B cell (primary cell): Measurements from ENCODE around the gene TMEM156. TPM values are rescaled to one million over a fixed set of nuclear protein-coding genes. Genes with fewer than 3 reads are reported as not detected.

Source experiments
- ATAC-seq: fragments of 200-7000 bp; cut with Tn5 transposase; one replicate; pipeline ENCODE4 v1.10.0; 2021; ENCODE audit warnings: low read depth, mild to moderate bottlenecking, moderate number of reproducible peaks, moderate library complexity
- CTCF ChIA-PET: fragments of 350-600 bp; sonication (Branson Sonifier 250); formaldehyde crosslinking; loops from one replicate; lab custom pipeline; 2021; ENCODE audit warnings: antibody characterized with exemption, inconsistent platforms; lab: Charles Lee
- POLR2A ChIA-PET: fragments of 350-600 bp; sonication (Branson Sonifier 250); formaldehyde crosslinking; loops from one replicate; lab custom pipeline; 2021; ENCODE audit warnings: antibody characterized with exemption; lab: Charles Lee
- DNase-seq: peaks from one replicate; pipeline ENCODE4 v3.0.0; 2013
- H2AFZ ChIP-seq: 2 replicates; pipeline ENCODE4 v1.6.1; 2012; ENCODE audit warnings: mild to moderate bottlenecking, low read depth, low read length; ENCODE audit not compliant: insufficient read depth, poor library complexity, severe bottlenecking
- H3K27ac ChIP-seq, 2 donors: 1 replicate in 1 of 2; 2 replicates in 1 of 2; pipeline ENCODE4 v1.5.1; 2012 to 2013; ENCODE audit warnings: low read length in 2 of 2, mild to moderate bottlenecking in 2 of 2, moderate library complexity in 1 of 2
- H3K27me3 ChIP-seq, 4 experiments: fragments of 200-600 bp in 1 of 4; sonication (generic) in 1 of 4; replicated peaks in 1 of 4; 1 replicate in 2 of 4; 2 replicates in 2 of 4; pipeline versions ENCODE4 v1.6.1 to v1.7.0; 2013 to 2016; ENCODE audit warnings: low read length in 3 of 4, mild to moderate bottlenecking in 2 of 4, mixed read lengths in 1 of 4, moderate library complexity in 1 of 4; ENCODE audit not compliant: insufficient read depth in 4 of 4, control insufficient read depth in 3 of 4; ENCODE audit errors: control extremely low read depth in 1 of 4
- H3K36me3 ChIP-seq, 2 experiments: replicated peaks in 1 of 2; 1 replicate in 1 of 2; 2 replicates in 1 of 2; pipeline versions ENCODE4 v1.6.1 to v1.7.1; 2013; ENCODE audit warnings: low read length in 1 of 2; ENCODE audit not compliant: insufficient read depth in 2 of 2, control insufficient read depth in 1 of 2; ENCODE audit errors: control extremely low read depth in 1 of 2, extremely low read depth in 1 of 2
- H3K4me1 ChIP-seq, 2 donors: fragments of 200-600 bp in 1 of 2; sonication (generic) in 1 of 2; 1 replicate in 1 of 2; 2 replicates in 1 of 2; pipeline versions ENCODE4 v1.5.1 to v1.6.1; 2013 to 2017; ENCODE audit warnings: low read length in 2 of 2; ENCODE audit not compliant: control insufficient read depth in 2 of 2, insufficient read depth in 2 of 2
- H3K4me2 ChIP-seq: replicated peaks from 2 replicates; pipeline ENCODE3; 2012; ENCODE audit warnings: mild to moderate bottlenecking, low read depth, low read length; ENCODE audit not compliant: poor library complexity, severe bottlenecking
- H3K4me3 ChIP-seq, 5 experiments: fragments of 200-600 bp in 1 of 5; sonication (generic) in 1 of 5; 1 replicate in 3 of 5; 2 replicates in 2 of 5; pipeline versions ENCODE4 v1.5.1 to v1.7.0; 2011 to 2016; ENCODE audit warnings: low read length in 4 of 5, mild to moderate bottlenecking in 4 of 5, low read depth in 2 of 5, control low read depth in 1 of 5, moderate library complexity in 1 of 5; ENCODE audit not compliant: insufficient read depth in 1 of 5; ENCODE audit errors: control extremely low read depth in 1 of 5, extremely low read depth in 1 of 5
- H3K79me2 ChIP-seq: fragments of 200-600 bp; sonication (generic); one replicate; pipeline ENCODE4 v1.6.0; 2016; ENCODE audit warnings: low read length; ENCODE audit not compliant: control insufficient read depth, insufficient read depth
- H3K9ac ChIP-seq: fragments of 200-600 bp; sonication (generic); 2 replicates; pipeline ENCODE4 v1.6.1; 2017; ENCODE audit warnings: mild to moderate bottlenecking, low read length, moderate library complexity
- H3K9me3 ChIP-seq, 3 donors: one replicate each; pipeline versions ENCODE4 v1.6.1 to v1.7.1; 2013; ENCODE audit warnings: low read length in 2 of 3; ENCODE audit not compliant: control insufficient read depth in 2 of 3, insufficient read depth in 1 of 3; ENCODE audit errors: control extremely low read depth in 1 of 3
- H4K20me1 ChIP-seq: 2 replicates; pipeline ENCODE4 v1.6.0; 2012; ENCODE audit warnings: mild to moderate bottlenecking, low read length; ENCODE audit not compliant: insufficient read depth, control insufficient read depth, poor library complexity, severe bottlenecking
- H3K27ac Mint-ChIP-seq: one replicate; pipeline ENCODE4 v1.8.0; 2021; ENCODE audit warnings: mixed read lengths
- H3K27me3 Mint-ChIP-seq: one replicate; pipeline ENCODE4 v1.8.0; 2021; ENCODE audit warnings: mixed read lengths
- H3K4me1 Mint-ChIP-seq: one replicate; pipeline ENCODE4 v1.8.0; 2021; ENCODE audit warnings: mixed read lengths
- H3K4me3 Mint-ChIP-seq: one replicate; pipeline ENCODE4 v1.8.0; 2021; ENCODE audit warnings: mixed read lengths
- H3K9me3 Mint-ChIP-seq: one replicate; pipeline ENCODE4 v1.8.0; 2022; ENCODE audit warnings: mixed read lengths; ENCODE audit not compliant: insufficient read depth
- EZH2 ChIP-seq: IDR thresholded peaks from 2 replicates; pipeline ENCODE4 v1.6.1; 2012; ENCODE audit warnings: borderline replicate concordance, low read depth, mild to moderate bottlenecking, moderate library complexity, low read length; ENCODE audit not compliant: insufficient read depth, poor library complexity, severe bottlenecking
- WGBS: methylation state at CpG from one replicate; pipeline ENCODE4 v1.1.5; 2013; ENCODE audit warnings: missing lambda C conversion rate; ENCODE audit not compliant: insufficient coverage; 5-methylcytosine and 5-hydroxymethylcytosine counted together
- intact Hi-C: fragments of 100-400 bp; cut with micrococcal nuclease; formaldehyde crosslinking; loops from one replicate; pipeline ENCODE4 v1.10.0; 2022
- polyA plus RNA-seq: library from polyadenylated mRNA; depleted of rRNA; stranded (reverse); fragments of >200 nt; gene quantifications from 2 replicates; pipeline ENCODE4 v1.2.3, GENCODE V29; 2012
- total RNA-seq, 2 donors: library from RNA; stranded (reverse); fragments of 120-200 nt in 1 of 2; gene quantifications; 1 replicate in 1 of 2; 2 replicates in 1 of 2; pipeline versions ENCODE4 v1.2.3 to v1.2.4, GENCODE V29; 2013 to 2022
- TF ChIP-seq, protein P1 (sequence below): fragments of 200-600 bp; IDR thresholded peaks from one replicate; pipeline ENCODE4 v1.8.0; 2022; ENCODE audit warnings: antibody characterized with exemption, mild to moderate bottlenecking

The TMEM156 gene
- total and polyA plus RNA-seq, 2 donors (not counting 1 experiment from before 2014, with no cell fraction given) = 58.4 to 59.9 TPM

DNA sequence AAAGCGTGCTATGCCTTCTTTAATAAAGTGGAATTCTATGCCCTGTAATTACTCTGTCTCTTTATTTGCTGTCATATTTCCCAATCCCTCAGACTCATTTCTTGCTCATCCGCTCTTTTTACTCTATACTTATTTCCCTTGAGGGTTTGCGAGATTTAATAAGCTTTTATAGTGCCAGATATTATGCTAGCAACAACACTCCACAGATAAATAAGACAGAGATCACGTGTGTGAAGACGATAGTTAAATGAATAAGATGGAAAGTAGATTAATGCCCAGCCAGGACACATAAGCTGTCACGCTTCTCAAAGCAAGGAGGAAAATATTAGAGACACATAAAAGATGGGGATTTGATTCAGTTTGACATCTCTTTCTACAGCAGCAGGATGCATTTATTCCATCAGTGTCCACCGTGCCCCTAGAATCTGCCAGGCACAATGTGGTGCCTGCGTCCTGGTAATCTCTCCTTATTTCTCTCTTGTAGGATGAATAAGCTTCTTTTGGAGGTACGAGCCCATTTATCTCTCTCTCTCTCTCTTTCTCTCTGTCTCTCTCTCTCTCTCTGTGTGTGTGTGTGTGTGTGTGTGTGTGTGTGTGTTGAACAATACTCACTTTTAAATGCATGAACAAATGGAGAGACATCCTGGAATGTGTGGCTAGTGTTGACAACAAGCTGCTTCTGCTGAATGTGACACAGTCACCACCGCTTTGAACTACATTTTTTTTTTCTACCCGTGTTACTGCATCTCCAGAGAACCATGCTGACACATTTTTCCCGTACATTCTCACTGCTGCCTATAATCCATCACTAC lies 48.2 kb downstream of the TMEM156 start:
- Histone ChIP-seq H3K4me1 (peaks cover 35 to 37% of the 10 kb centered on the region in 2 donors), H3K4me3 (no peak overlapping the region), H4K20me1 (no peaks in the 10 kb centered on the region), H3K9ac (no peak overlapping the region), H2AFZ (no peak overlapping the region), H3K4me2 (peak overlapping the region; percentile 60), H3K79me2 (peaks cover 13% of the 10 kb centered on the region), H3K27me3 (no peaks in the 10 kb centered on the region), H3K9me3 (no peaks in the 10 kb centered on the region), H3K36me3 (peaks cover 15 to 61% of the 10 kb centered on the region in 2 experiments), H3K27ac (peak overlapping the region in 1 of 2 donors; percentile 86)
- intact Hi-C loops = no loop called here
- 82% methylated on average over 3 of the region's 12 CpGs for WGBS
- Mint-ChIP-seq H3K27me3 (no peaks in the 10 kb centered on the region), H3K9me3 (no peaks in the 10 kb centered on the region), H3K27ac (peak overlapping the region; percentile 42), H3K4me3 (peak overlapping the region; percentile 21), H3K4me1 (peaks cover 53% of the 10 kb centered on the region)
- ATAC-seq (no peak), DNase-seq (no peak)
- ChIA-PET CTCF (interaction anchor here (0.6 to 3.2 kb wide), 5 partner anchors 58 to 225 kb away, joined by 3 to 22 read pairs (median 8); no protein-coding TSS in a partner anchor), POLR2A (no interaction called here)
- TF ChIP-seq EZH2 = no peak
- TF ChIP-seq, protein P1, sequence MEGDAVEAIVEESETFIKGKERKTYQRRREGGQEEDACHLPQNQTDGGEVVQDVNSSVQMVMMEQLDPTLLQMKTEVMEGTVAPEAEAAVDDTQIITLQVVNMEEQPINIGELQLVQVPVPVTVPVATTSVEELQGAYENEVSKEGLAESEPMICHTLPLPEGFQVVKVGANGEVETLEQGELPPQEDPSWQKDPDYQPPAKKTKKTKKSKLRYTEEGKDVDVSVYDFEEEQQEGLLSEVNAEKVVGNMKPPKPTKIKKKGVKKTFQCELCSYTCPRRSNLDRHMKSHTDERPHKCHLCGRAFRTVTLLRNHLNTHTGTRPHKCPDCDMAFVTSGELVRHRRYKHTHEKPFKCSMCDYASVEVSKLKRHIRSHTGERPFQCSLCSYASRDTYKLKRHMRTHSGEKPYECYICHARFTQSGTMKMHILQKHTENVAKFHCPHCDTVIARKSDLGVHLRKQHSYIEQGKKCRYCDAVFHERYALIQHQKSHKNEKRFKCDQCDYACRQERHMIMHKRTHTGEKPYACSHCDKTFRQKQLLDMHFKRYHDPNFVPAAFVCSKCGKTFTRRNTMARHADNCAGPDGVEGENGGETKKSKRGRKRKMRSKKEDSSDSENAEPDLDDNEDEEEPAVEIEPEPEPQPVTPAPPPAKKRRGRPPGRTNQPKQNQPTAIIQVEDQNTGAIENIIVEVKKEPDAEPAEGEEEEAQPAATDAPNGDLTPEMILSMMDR = no peak

DNA sequence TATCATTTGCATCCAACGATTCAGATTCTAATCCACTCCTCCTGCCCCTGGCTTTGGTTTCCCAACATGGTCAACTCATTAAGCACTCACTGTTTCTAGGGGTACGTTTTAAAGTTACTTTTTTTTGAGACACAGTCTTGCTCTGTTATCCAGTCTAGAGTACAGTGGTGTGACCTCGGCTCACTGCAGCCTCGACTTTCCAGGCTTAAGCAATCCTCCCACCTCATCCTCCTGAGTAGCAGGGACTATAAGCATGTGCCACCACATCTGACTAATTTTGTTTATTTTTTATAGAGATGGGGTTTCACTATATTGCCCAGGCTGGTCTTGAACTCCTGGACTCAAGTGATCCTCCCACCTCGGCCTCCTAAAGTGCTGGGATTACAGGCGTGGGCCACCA lies 48.9 kb downstream of the TMEM156 start:
- Histone ChIP-seq H3K9ac (no peak overlapping the region), H2AFZ (no peak overlapping the region), H3K4me1 (peaks cover 35 to 37% of the 10 kb centered on the region in 2 donors), H3K27ac (no peak overlapping the region), H3K4me3 (no peak overlapping the region), H3K27me3 (no peaks in the 10 kb centered on the region), H3K9me3 (no peaks in the 10 kb centered on the region), H3K4me2 (no peak overlapping the region), H3K36me3 (peaks cover 14 to 62% of the 10 kb centered on the region in 2 experiments), H4K20me1 (no peaks in the 10 kb centered on the region), H3K79me2 (peaks cover 13% of the 10 kb centered on the region)
- peak overlapping the region; percentile 15 for H3K27ac Mint-ChIP-seq
- ATAC-seq (no peak), DNase-seq (no peak)
- ChIA-PET CTCF (no interaction called here), POLR2A (no interaction called here)
- intact Hi-C loops = no loop called here
- H3K4me3 Mint-ChIP-seq = no peak overlapping the region
- H3K27me3 Mint-ChIP-seq = no peaks in the 10 kb centered on the region
- WGBS = 100% methylated on average over 3 of the region's 6 CpGs
- no peaks in the 10 kb centered on the region for H3K9me3 Mint-ChIP-seq
- no peak for TF ChIP-seq EZH2
- TF ChIP-seq, protein P1 = no peak
- peaks cover 49% of the 10 kb centered on the region for H3K4me1 Mint-ChIP-seq
